HepG2 (cell line): ENCODE data around the gene UROD. TPM values are rescaled to one million over a fixed set of nuclear protein-coding genes. Genes with fewer than 3 reads are reported as not detected.

Experiments used
- CEBPB ChIP-seq: IDR thresholded peaks from 2 replicates; pipeline ENCODE4 v1.6.1; 2011; ENCODE audit warnings: low read depth, low read length, improper control_type of control experiment, borderline replicate concordance
- HDAC2 ChIP-seq: sonication (generic); formaldehyde crosslinking; IDR thresholded peaks from 2 replicates; pipeline ENCODE4 v1.4.0; 2020; ENCODE audit warnings: missing genetic modification reagents
- HHEX ChIP-seq: IDR thresholded peaks from 2 replicates; pipeline ENCODE4 v1.6.1; 2016; ENCODE audit warnings: control low read depth
- HMGA1 ChIP-seq: sonication (generic); formaldehyde crosslinking; conservative IDR thresholded peaks from 2 replicates; pipeline ENCODE4 v1.4.0; 2020; ENCODE audit warnings: missing genetic modification reagents
- HOXA3 ChIP-seq: sonication (generic); formaldehyde crosslinking; IDR thresholded peaks from 2 replicates; pipeline ENCODE4 v1.5.0; 2020; ENCODE audit warnings: missing genetic modification reagents
- KDM6A ChIP-seq: IDR thresholded peaks from 2 replicates; pipeline ENCODE4 v1.6.1; 2016; ENCODE audit warnings: low read depth
- MIER3 ChIP-seq: IDR thresholded peaks from 2 replicates; pipeline ENCODE4 v1.6.1; 2016; ENCODE audit warnings: missing compliant biosample characterization, borderline replicate concordance
- NR2C2 ChIP-seq: sonication (generic); formaldehyde crosslinking; IDR thresholded peaks from 2 replicates; pipeline ENCODE4 v1.4.0; 2020; ENCODE audit warnings: missing genetic modification reagents, mild to moderate bottlenecking, moderate library complexity, borderline replicate concordance
- PAX8 ChIP-seq: sonication (generic); formaldehyde crosslinking; IDR thresholded peaks from 2 replicates; pipeline ENCODE4 v1.8.0; 2022; ENCODE audit warnings: mild to moderate bottlenecking, missing genetic modification reagents, borderline replicate concordance
- POLR2G ChIP-seq: fragments of 200-400 bp; formaldehyde crosslinking; IDR thresholded peaks from 2 replicates; pipeline ENCODE4 v1.6.1; 2018; ENCODE audit warnings: mild to moderate bottlenecking, low read depth, low read length, moderate library complexity
- STAT5B ChIP-seq: sonication (generic); formaldehyde crosslinking; IDR thresholded peaks from 2 replicates; pipeline ENCODE4 v1.4.0; 2020; ENCODE audit warnings: missing genetic modification reagents
- YEATS2 ChIP-seq: sonication (generic); formaldehyde crosslinking; IDR thresholded peaks from 2 replicates; pipeline ENCODE4 v1.4.0; 2020; ENCODE audit warnings: missing genetic modification reagents, borderline replicate concordance
- ZFP41 ChIP-seq: sonication (generic); formaldehyde crosslinking; IDR thresholded peaks from 2 replicates; pipeline ENCODE4 v1.4.0; 2020; ENCODE audit warnings: mild to moderate bottlenecking, missing genetic modification reagents, borderline replicate concordance
- ZNF253 ChIP-seq: sonication (generic); formaldehyde crosslinking; IDR thresholded peaks from 2 replicates; pipeline ENCODE4 v1.8.0; 2022; ENCODE audit warnings: mild to moderate bottlenecking, missing genetic modification reagents, borderline replicate concordance
- ZNF354B ChIP-seq: sonication (generic); formaldehyde crosslinking; IDR thresholded peaks from 2 replicates; pipeline ENCODE4 v1.8.0; 2022; ENCODE audit warnings: mild to moderate bottlenecking, missing genetic modification reagents
- ZNF678 ChIP-seq: sonication (generic); formaldehyde crosslinking; IDR thresholded peaks from 2 replicates; pipeline ENCODE4 v1.4.0; 2020; ENCODE audit warnings: mild to moderate bottlenecking, missing genetic modification reagents
- ZNF780A ChIP-seq: sonication (generic); formaldehyde crosslinking; IDR thresholded peaks from 2 replicates; pipeline ENCODE4 v1.8.0; 2022; ENCODE audit warnings: mild to moderate bottlenecking, missing genetic modification reagents, moderate library complexity
- polyA plus RNA-seq, 8 experiments: library from polyadenylated mRNA; depleted of rRNA in 3 of 8; stranded (reverse) in 7 of 8; unstranded in 1 of 8; fragments of >200 nt; fragmentation: Illumina TruSeq in 4 of 8; extraction: Trizol in 4 of 8; gene quantifications; 2 replicates each; pipeline versions ENCODE4 v1.2.1 to v1.2.3, GENCODE V29; 2011 to 2016; ENCODE audit warnings: low read depth in 4 of 8, missing spikeins in 1 of 8, mixed read lengths in 1 of 8; ENCODE audit not compliant: insufficient read depth in 1 of 8
- total RNA-seq, 5 experiments: library from RNA; depleted of rRNA; stranded (reverse); fragments of >200 nt; fragmentation: Illumina TruSeq; extraction: Trizol; gene quantifications; 2 replicates each; pipeline ENCODE4 v1.2.3, GENCODE V29; 2016; ENCODE audit warnings: low read depth in 1 of 5
- TF ChIP-seq, protein P1 (sequence below), 2 experiments: sonication (generic) in 1 of 2; formaldehyde crosslinking in 1 of 2; IDR thresholded peaks; 2 replicates each; pipeline versions ENCODE4 v1.4.0 to v1.6.1; 2018 to 2020; ENCODE audit warnings: missing genetic modification reagents in 2 of 2, borderline replicate concordance in 1 of 2, low read depth in 1 of 2, mild to moderate bottlenecking in 1 of 2, missing biosample characterization in 1 of 2
- TF ChIP-seq, protein P2 (sequence below): IDR thresholded peaks from 2 replicates; pipeline ENCODE4 v1.6.1; 2016; ENCODE audit warnings: mild to moderate bottlenecking, missing biosample characterization, missing genetic modification reagents
- TF ChIP-seq, protein P3 (sequence below): sonication (generic); formaldehyde crosslinking; IDR thresholded peaks from 2 replicates; pipeline ENCODE4 v1.9.0; 2021; ENCODE audit warnings: mild to moderate bottlenecking, missing genetic modification reagents

Gene UROD
- total and polyA plus RNA-seq, 2 of the 13 experiments (the other 11 are each of a cell fraction or from before 2014, with no cell fraction given) = 162 to 171 TPM

DNA sequence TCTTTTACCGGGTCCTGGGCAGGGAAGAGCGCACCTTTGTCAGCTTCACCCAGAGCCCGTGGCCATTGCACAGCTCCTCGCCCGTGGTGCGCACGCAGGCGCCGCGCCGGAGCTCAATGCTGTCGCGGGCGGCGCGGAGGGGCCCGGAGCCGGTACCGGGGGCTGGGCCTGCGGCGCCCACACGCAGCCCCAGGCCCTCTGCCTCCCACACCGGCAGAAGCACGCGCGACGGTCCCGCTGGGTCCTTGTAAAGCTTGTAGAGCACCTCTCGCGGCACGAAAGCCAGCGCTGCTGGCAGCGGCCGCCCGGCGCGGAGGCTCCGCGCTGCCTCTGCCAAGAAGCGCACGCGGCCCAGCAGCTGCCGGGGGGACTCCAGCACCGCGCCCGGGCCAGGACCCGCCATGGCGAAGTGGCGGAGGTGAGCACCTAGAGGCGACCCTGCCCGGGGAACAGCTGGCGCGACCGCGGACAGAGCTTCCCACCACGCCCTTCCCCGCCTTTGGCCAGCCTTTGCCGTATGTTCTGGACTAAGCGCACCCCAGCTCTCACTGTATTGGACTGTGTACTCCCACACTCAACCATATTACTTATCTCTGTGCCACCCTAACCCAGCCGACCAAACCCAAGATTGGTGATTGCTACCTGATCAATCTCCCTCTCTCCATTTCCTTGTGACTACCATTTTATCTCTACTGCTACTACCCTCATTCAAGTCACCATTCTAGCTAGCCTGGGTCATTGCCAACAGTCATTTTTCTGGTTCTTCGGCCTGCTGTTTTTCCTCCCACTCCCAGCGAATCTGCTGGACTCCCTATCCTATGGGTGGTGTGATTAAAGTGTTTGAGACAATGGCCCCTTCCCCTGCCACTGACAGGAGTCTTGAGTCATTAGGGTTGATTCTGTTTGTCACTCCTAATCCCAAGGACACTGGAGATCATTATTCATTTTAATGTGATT is 921 bp upstream of the UROD start, which contains the start of gene HECTD3 (continued):
- TF ChIP-seq, protein P1, sequence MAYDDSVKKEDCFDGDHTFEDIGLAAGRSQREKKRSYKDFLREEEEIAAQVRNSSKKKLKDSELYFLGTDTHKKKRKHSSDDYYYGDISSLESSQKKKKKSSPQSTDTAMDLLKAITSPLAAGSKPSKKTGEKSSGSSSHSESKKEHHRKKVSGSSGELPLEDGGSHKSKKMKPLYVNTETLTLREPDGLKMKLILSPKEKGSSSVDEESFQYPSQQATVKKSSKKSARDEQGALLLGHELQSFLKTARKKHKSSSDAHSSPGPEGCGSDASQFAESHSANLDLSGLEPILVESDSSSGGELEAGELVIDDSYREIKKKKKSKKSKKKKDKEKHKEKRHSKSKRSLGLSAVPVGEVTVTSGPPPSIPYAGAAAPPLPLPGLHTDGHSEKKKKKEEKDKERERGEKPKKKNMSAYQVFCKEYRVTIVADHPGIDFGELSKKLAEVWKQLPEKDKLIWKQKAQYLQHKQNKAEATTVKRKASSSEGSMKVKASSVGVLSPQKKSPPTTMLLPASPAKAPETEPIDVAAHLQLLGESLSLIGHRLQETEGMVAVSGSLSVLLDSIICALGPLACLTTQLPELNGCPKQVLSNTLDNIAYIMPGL (CRISPR knock-in tag; IDR thresholded peaks at IDR 0.05; ENCODE audit: borderline replicate concordance in 1 of 2, low read depth in 1 of 2) = peak in 1 of 2 experiments; percentile 72; a peak in 2 of 4 replicates
- 0 out of 2 replicates have a peak, but pooled peaks have one; percentile 5 for TF ChIP-seq PAX8 (CRISPR knock-in tag)
- TF ChIP-seq, protein P2, sequence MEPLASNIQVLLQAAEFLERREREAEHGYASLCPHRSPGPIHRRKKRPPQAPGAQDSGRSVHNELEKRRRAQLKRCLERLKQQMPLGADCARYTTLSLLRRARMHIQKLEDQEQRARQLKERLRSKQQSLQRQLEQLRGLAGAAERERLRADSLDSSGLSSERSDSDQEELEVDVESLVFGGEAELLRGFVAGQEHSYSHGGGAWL (CRISPR knock-in tag) = 0 out of 2 replicates have a peak, but pooled peaks have one; percentile 57
- TF ChIP-seq MIER3 = no peak
- TF ChIP-seq, protein P3, sequence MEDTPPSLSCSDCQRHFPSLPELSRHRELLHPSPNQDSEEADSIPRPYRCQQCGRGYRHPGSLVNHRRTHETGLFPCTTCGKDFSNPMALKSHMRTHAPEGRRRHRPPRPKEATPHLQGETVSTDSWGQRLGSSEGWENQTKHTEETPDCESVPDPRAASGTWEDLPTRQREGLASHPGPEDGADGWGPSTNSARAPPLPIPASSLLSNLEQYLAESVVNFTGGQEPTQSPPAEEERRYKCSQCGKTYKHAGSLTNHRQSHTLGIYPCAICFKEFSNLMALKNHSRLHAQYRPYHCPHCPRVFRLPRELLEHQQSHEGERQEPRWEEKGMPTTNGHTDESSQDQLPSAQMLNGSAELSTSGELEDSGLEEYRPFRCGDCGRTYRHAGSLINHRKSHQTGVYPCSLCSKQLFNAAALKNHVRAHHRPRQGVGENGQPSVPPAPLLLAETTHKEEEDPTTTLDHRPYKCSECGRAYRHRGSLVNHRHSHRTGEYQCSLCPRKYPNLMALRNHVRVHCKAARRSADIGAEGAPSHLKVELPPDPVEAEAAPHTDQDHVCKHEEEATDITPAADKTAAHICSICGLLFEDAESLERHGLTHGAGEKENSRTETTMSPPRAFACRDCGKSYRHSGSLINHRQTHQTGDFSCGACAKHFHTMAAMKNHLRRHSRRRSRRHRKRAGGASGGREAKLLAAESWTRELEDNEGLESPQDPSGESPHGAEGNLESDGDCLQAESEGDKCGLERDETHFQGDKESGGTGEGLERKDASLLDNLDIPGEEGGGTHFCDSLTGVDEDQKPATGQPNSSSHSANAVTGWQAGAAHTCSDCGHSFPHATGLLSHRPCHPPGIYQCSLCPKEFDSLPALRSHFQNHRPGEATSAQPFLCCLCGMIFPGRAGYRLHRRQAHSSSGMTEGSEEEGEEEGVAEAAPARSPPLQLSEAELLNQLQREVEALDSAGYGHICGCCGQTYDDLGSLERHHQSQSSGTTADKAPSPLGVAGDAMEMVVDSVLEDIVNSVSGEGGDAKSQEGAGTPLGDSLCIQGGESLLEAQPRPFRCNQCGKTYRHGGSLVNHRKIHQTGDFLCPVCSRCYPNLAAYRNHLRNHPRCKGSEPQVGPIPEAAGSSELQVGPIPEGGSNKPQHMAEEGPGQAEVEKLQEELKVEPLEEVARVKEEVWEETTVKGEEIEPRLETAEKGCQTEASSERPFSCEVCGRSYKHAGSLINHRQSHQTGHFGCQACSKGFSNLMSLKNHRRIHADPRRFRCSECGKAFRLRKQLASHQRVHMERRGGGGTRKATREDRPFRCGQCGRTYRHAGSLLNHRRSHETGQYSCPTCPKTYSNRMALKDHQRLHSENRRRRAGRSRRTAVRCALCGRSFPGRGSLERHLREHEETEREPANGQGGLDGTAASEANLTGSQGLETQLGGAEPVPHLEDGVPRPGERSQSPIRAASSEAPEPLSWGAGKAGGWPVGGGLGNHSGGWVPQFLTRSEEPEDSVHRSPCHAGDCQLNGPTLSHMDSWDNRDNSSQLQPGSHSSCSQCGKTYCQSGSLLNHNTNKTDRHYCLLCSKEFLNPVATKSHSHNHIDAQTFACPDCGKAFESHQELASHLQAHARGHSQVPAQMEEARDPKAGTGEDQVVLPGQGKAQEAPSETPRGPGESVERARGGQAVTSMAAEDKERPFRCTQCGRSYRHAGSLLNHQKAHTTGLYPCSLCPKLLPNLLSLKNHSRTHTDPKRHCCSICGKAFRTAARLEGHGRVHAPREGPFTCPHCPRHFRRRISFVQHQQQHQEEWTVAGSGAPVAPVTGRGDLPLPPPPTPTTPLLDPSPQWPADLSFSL (CRISPR knock-in tag) = no peak
- TF ChIP-seq POLR2G = peak; percentile 70
- TF ChIP-seq CEBPB = no peak
- no peak for TF ChIP-seq HDAC2 (CRISPR knock-in tag)
- no peak for TF ChIP-seq YEATS2 (CRISPR knock-in tag)
- 0 out of 2 replicates have a peak, but pooled peaks have one; percentile 9 for TF ChIP-seq ZNF253 (CRISPR knock-in tag)
- TF ChIP-seq ZFP41 (CRISPR knock-in tag) = no peak
- TF ChIP-seq STAT5B (CRISPR knock-in tag) = no peak
- no peak for TF ChIP-seq HMGA1 (CRISPR knock-in tag)
- TF ChIP-seq KDM6A (CRISPR knock-in tag) = no peak
- peak; percentile 73; the same call in 1 of the 2 replicates for TF ChIP-seq HOXA3 (CRISPR knock-in tag)
- 0 out of 2 replicates have a peak, but pooled peaks have one; percentile 66 for TF ChIP-seq ZNF780A (CRISPR knock-in tag)
- TF ChIP-seq NR2C2 (CRISPR knock-in tag) = 0 out of 2 replicates have a peak, but pooled peaks have one; percentile 12
- no peak for TF ChIP-seq HHEX (CRISPR knock-in tag)
- 0 out of 2 replicates have a peak, but pooled peaks have one; percentile 25 for TF ChIP-seq ZNF678 (CRISPR knock-in tag)
- TF ChIP-seq ZNF354B (CRISPR knock-in tag) = no peak
